DMS79 (cell line): ENCODE data around the gene NCMAP.
A peak's percentile ranks its signal among the peaks of the same experiment; 100 is the strongest.

Experiments
- DNase-seq: peaks from one replicate; lab custom pipeline; 2025; lab: John Stamatoyannopoulos, UW

NCMAP gene

GRCh38 chr1:24570265-24571125 lies 14.6 kb downstream of the NCMAP start:
- no peak for DNase-seq

- DNase-seq = no peak
Observed at GRCh38 chr1:24572301-24572700, 16.4 kb downstream of the NCMAP start.

GRCh38 chr1:24575905-24576587 lies 20.2 kb downstream of the NCMAP start:
- DNase-seq = no peak

- no peak for DNase-seq
Observed at GRCh38 chr1:24578846-24579245, 23.0 kb downstream of the NCMAP start.

GRCh38 chr1:24580756-24581155 lies 24.9 kb downstream of the NCMAP start:
- DNase-seq = no peak

GRCh38 chr1:24584171-24584647 lies 28.3 kb downstream of the NCMAP start:
- no peak for DNase-seq

GRCh38 chr1:24586119-24586518 lies 30.2 kb downstream of the NCMAP start:
- DNase-seq = no peak

- DNase-seq = no peak
Observed at GRCh38 chr1:24586970-24587820, 31.3 kb downstream of the NCMAP start.

GRCh38 chr1:24588573-24588972 lies 32.7 kb downstream of the NCMAP start:
- no peak for DNase-seq

GRCh38 chr1:24589200-24589599 lies 33.3 kb downstream of the NCMAP start:
- DNase-seq = no peak

- DNase-seq = no peak
Observed at GRCh38 chr1:24591781-24592180, 35.9 kb downstream of the NCMAP start.

GRCh38 chr1:24594328-24594598 lies 38.4 kb downstream of the NCMAP start:
- peak; percentile 42 for DNase-seq

GRCh38 chr1:24596401-24596880 lies 40.6 kb downstream of the NCMAP start:
- no peak for DNase-seq

- no peak for DNase-seq
Observed at GRCh38 chr1:24599265-24599664, 43.4 kb downstream of the NCMAP start.

- DNase-seq = no peak
Observed at GRCh38 chr1:24600551-24600950, 44.7 kb downstream of the NCMAP start.

- no peak for DNase-seq
Observed at GRCh38 chr1:24605534-24606295, 49.8 kb downstream of the NCMAP start.

- no peak for DNase-seq
Observed at GRCh38 chr1:24606296-24606605, 50.4 kb downstream of the NCMAP start.

- no peak for DNase-seq
Observed at GRCh38 chr1:24606621-24607020, 50.7 kb downstream of the NCMAP start.

GRCh38 chr1:24609949-24610517 lies 54.1 kb downstream of the NCMAP start:
- DNase-seq = no peak

GRCh38 chr1:24619376-24619775 lies 63.5 kb downstream of the NCMAP start:
- no peak for DNase-seq

- DNase-seq = no peak
Observed at GRCh38 chr1:24620678-24621077, 64.8 kb downstream of the NCMAP start.

- no peak for DNase-seq
Observed at GRCh38 chr1:24621121-24621520, 65.2 kb downstream of the NCMAP start.
